GM13976 (cell line): ENCODE data around the gene VAPB.

Experiments used
- DNase-seq: peaks from one replicate; pipeline ENCODE4 v3.0.0; 2012; ENCODE audit warnings: low spot score
- CTCF ChIP-seq: IDR thresholded peaks from 2 replicates; pipeline ENCODE4 v1.5.1; 2012; ENCODE audit warnings: borderline replicate concordance, mild to moderate bottlenecking; ENCODE audit not compliant: insufficient read depth; ENCODE audit errors: extremely low read depth, missing control alignments, control extremely low read depth
- in situ Hi-C: fragments of 300-500 bp; cut with MboI; formaldehyde crosslinking; loops from one replicate; pipeline ENCODE4 v1.12.0; 2022; ENCODE audit warnings: low sequenced_read_pairs, mixed read lengths, inconsistent platforms; ENCODE audit not compliant: unreplicated experiment

The VAPB gene

DNA sequence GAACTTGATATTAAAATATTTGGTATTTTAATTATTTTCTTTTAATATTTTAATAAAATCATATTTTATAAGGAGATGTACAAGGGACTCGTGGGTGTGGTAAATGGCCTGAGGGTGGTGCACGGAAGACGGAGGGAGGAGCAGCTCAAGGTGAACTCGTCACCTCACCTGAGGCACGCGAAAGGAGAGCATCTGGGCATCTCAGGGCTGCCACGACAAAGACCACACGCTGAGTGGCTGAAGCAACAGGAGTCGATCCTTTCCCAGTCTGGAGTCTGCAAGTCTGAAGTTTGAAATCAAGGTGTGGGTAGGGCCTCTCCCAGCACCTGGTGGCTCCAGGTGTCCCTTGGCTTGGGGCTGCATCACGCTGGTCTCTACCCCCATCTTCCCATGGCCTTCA is 86.4 kb downstream of the VAPB start:
- TF ChIP-seq CTCF = no peak
- in situ Hi-C loops = no loop called here
- DNase-seq = no peak

- in situ Hi-C loops = no loop called here
- no peak for DNase-seq
- TF ChIP-seq CTCF = no peak
These were observed 89.2 kb downstream of the VAPB start for GRCh38 chr20:58478141-58478805.

- no peak for TF ChIP-seq CTCF
- DNase-seq = no peak
- in situ Hi-C loops = no loop called here
These were observed 90.9 kb downstream of the VAPB start for GRCh38 chr20:58479726-58480440.

GRCh38 chr20:58480551-58481336 is 91.7 kb downstream of the VAPB start:
- no peak for DNase-seq
- in situ Hi-C loops = no loop called here
- no peak for TF ChIP-seq CTCF

- in situ Hi-C loops = no loop called here
- TF ChIP-seq CTCF = peak; percentile 43
- DNase-seq = peak; percentile 76
These were observed 92.5 kb downstream of the VAPB start for GRCh38 chr20:58481481-58482021.

- DNase-seq = no peak
- in situ Hi-C loops = no loop called here
- no peak for TF ChIP-seq CTCF
These were observed 93.4 kb downstream of the VAPB start for GRCh38 chr20:58482416-58482815.
